GM18498 (cell line): ENCODE measurements around the gene REEP3.
"Not testable (repeated sequence)": the region's sequence is repeated elsewhere in the genome, so short reads cannot be mapped to it uniquely, and the experiment has no call there.

Experiments used
- ATAC-seq: cut with Tn5 transposase; IDR thresholded peaks from one replicate; pipeline ENCODE4 v1.9.1; 2021; ENCODE audit warnings: mild to moderate bottlenecking, moderate library complexity; ENCODE audit not compliant: unreplicated experiment

Gene REEP3

DNA sequence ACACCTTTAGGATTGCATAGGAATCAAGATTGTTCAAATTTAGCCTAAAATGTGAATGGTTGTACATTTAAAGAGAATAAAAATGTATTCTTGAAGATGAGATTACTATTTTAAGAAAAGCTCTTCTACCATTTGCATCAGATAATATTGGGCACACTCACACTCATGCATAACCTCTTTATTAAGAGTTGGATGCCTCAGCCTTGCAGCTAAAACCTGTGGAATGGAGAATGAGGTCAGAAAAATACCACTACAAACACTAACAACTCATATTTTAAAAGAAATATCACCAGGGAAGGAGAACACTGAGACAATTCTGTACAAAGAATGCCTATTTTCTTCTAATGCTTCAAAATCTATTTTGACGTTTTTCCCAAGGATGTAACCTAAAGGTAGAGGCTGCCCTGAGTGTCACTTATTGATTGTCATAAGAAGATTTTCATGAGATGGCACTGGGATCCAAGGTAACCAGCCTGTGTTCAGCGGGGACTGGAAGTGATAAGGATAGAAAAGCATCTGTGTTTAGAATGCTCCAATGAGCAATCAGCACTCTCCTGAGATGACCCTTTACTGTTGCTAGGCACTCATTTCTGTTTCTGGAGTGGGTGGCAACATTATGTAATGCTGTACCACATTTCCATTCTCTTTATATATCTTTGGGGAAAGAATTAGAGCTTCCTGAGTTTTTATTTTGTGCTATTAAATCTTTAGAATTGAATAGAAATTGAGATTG, 26.6 kb downstream of the REEP3 start:
- ATAC-seq: no peak

DNA sequence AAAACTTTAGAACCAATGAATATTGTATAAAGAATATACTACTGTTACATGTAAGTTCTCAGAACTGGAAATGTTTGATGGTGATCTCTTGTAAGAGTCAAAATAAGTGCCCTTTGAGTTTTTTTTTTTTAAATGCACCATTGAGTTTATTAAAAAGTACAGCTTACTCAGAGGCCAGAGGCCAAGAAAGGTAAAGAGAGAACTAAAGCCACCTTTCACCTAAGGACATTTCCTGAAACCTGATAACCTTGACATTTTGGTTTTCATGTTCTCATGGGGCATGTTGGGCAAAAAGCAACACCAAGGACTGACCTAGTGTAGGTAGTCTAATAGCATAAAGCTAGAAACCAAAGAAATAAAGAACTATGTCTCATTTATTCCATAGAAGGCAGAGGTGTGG, 27.7 kb downstream of the REEP3 start:
- ATAC-seq: no peak

DNA sequence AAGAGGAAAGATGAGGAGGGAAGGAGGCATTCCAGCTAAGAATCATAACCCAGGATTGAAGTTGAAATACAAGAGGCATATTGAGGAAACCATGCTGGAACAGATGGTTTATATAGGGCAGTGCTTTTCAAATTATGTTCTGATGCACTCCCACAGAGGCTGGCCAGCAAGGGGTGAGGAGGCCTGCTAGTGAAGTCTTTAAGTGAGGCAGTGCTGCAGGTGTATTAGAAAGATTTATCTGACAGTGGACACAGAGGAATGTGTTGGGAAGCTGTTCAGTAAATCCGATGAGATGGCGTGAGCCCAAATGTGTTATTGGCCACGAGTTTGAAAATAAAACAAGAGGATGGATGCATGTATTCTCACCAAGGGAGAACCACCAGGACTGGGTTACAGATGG, 28.6 kb downstream of the REEP3 start:
- no peak for ATAC-seq

DNA sequence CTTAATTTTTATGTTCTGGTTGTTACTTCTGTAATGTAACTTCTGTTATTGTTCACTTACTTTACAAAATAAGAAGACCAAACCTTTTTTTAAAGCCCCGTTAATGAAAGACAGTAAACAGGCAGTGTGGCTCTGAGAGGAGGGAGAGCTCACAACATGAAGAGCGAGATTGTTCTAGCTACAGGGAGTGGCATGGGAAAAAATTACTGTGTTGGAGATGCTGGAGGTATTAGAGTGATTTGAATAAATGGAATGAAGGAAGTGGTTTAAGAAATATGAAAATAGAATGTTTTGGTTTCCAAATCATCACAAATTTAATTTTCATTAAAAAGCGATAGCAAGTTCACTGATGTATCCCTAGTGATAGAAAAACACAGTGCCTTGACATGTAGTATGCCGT, 31.8 kb downstream of the REEP3 start:
- no peak for ATAC-seq

DNA sequence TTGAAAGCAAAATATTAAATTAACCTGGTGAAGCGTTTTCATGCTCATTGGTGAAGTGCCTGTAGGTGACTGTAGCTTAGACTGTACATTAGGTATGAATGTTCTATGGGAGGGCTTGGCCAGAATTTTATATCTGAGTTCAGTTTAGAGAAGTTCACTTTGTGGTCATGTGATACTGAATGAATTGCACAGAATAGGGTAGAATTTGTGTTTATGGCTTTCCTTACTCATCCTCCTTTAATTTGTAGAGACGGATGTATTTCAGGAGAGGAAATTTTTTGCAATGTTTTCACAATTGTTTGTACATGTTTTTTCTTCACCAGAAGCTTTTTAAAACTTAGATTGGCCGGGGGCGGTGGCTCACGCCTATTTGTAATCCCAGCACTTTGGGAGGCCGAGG, 32.3 kb downstream of the REEP3 start:
- no peak for ATAC-seq

DNA sequence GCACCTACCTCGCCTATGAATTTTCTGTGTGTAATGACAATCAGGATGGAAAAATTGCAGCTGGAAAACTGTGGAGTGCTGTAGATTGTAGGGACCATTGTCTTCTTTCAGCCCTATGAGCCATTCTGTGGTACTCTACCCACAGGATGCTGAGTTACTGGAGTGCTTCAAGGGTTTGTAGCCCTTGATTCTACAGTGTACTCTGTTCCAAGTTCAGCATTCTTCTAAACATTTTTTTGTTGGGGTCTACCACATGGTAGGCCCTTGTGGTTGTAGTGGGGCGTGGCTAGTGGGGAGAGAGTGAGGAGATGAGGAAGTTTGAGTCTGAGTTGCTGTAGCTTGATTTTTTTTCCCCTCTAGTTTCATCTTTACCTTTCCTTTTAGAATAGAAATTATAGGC, 33.5 kb downstream of the REEP3 start:
- peak; percentile 88 for ATAC-seq

DNA sequence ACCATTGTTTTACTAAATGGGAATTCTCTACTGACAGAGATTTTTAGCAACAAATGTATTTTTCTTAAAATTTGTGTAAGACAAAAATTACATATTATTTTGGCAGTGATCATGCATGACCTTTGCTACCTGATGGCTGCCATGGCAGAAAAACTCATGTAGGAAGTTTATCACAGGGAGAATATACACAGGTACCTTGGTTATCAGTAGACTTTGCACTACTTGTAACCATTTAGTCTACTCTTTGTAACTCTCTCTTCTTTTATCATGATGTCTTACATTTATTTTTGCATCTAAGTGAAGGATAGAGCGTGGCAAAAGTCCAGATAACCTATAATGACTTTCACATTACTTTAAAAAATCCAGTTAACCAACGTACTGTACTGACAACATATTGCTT, 34.1 kb downstream of the REEP3 start:
- no peak for ATAC-seq

DNA sequence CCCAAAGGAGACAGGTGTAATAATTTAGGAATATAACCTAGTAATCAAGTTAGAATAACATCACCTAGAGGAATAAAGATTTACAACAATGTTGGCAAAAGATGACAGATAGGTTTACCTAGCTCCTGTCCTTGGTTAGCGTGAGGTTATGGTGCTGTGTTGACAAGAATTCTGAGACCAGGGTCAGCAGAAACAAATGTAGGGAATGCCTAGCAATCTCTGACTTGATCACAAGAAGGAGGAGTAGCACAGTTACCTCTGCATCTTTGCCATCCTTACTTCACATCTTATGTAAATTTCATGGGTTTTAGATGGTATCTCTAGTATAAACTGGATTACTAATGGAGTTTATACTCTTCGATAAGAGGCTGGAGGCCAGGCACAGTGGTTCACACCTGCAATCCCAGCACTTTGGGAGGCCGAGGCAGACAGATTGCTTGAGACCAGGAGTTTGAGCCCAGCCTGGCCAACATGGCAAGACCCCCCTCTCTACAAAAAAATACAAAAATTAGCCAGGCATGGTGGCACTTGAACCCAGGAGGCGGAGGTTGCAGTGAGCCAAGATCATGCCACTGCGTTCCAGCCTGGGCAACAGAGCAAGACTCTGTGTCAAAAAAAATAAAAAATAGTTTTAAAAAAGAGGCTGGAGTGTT, 37.1 kb downstream of the REEP3 start:
- ATAC-seq: no peak

DNA sequence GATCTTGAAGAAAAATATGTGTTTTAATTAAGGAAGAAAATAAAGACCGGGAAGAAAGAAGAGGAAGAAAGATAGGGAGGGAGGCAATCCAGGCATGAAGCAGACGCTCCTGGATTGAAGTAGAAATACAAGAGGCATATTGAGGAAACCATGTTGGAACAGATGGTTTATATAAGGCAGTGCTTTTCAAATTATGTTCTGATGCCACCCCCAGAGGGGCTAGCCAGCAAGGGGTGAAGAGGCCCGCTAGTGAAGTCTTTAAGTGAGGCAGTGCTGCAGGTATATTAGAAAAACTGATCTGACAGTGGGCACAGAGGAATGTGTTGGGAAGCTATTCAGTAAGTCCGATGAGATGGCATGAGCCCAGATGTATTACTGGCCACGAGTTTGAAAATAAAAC, 40.1 kb downstream of the REEP3 start:
- no peak for ATAC-seq

DNA sequence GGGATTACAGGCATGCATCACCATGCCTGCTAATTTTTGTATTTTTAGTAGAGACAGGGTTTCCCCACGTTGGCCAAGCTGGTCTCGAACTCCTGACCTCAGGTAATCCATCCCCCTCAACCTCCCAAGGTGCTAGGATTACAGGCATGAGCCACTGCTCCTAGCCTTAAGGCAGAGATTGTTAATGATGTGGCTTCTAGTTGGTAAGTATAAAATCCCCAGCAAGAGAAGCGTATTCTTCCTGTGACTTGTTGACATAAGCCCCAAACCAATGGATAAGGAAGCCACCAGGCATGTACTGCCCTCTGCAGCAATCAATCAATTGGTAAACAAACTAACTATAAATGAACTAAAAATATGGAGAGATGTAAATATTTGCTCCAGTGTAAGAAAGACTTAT, 41.2 kb downstream of the REEP3 start:
- ATAC-seq: no peak

DNA sequence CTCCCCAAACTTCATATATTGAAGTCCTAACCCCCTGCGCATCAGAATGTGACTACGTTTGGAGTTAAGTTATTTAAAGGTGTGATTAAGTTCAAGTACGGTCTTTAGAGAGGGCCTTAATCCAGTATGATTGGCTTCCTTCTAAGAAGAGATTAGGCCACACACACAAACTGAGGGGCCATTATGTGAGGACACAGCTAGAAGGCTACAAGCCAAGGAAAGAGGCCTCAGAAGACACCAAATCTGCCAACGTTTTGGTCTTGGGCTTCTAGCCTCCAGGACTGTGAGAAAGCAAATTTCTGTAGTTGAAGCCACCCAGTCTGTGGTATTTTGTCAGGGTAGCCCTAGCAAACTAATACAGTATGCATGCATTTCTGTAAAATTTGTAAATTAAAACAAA, 41.7 kb downstream of the REEP3 start:
- no peak for ATAC-seq

DNA sequence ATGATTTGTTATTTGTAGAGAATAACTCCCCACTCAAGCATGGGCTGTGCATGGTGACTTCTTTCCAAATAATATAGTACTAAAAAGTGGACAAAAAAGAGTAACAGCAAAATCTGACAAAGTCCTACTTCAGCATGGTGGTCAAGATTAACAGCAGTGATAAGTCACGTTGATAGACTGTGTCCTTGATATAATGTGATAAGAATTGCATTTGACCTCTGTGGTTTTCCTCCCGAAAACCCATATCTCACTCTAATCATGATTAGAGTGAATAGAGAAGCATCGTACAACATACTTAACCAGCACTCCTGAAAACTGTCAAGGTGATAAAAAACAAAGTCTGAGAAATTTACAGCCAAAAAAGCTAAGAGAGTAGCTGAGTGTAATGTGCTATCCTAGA, 42.4 kb downstream of the REEP3 start:
- no peak for ATAC-seq

DNA sequence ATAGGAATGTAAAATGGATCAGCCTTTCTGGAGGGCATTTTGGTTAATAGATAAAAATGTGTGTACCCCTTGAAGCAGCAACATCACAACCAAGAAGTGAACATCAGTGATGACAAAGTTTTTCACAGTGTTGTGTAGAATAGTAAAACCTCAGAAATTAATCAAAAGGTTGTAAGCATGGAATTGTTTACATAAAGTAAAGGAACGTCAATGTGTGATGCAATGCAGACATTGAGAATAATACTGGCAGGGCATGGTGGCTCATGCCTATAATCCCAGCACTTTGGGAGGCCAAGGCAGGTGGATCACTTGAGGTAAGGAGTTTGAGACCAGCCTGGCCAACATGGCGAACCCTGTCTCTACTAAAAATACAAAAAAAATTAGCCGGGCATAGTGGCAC, 43.5 kb downstream of the REEP3 start:
- ATAC-seq: not testable (repeated sequence)

DNA sequence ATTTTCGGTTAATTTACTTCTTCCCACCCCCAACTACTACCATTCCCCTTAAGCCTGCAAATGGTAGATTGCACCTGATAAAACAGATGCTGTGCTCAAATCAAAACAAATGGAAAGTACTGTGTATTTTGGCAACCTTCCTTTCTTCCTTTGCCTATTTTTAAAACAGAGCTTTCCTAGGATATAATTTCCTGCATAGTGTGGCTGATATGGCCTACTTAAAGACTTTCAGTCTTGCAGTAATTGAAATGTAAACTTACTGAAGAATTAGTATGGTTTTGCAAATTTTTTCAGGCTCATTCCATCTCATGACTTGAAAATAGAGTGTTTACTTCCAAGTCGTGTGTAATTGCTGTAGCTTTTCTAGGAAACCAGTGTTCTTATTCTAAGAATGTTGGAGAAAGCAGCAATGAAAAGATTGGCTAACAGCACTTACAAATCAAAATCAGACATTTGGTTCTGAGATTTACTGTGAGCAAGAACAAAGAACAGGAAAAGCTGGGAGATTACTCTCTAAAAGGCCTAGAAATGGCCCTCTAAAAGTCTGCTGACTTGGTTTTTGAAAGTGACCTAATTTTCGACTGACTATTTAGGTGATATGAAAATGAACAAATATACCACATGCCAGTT, 52.0 kb downstream of the REEP3 start:
- no peak for ATAC-seq

DNA sequence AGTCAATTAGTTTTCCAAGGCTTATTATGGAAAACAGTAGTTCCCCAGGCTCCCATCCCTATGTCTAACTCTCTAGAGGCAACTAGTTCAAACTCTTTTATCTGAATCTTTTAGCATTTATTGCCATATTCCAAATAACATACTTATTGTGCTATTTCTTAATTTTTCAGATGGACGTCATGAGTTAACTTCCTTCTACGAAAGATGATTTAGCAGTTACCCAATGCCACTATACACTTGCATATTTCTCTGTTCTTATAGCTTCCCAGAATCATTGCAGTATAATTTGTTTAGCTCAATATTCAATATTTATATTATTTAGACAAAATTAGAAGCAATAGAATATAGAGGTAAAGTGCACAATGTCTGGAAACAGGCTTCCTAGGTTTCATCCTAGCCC, 52.8 kb downstream of the REEP3 start:
- no peak for ATAC-seq

DNA sequence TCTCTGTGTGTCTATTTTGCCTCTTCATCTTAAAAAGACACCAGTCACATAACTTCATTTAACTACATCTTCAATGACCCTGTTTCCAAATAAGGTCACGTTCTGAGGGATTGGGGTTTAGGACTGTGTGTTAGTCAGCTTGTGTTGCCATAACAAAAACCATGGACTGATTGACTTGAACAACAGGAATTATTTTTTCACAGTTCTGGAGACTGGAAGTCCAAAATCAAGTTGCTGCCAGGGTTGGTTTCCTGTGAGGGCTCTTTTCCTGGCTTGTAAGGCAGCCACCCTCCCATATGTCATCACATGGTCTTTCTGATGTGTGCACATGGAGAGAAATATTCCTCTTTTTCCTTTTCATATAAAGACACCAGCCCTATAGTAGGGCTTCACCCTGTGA, 55.3 kb downstream of the REEP3 start:
- ATAC-seq: no peak

DNA sequence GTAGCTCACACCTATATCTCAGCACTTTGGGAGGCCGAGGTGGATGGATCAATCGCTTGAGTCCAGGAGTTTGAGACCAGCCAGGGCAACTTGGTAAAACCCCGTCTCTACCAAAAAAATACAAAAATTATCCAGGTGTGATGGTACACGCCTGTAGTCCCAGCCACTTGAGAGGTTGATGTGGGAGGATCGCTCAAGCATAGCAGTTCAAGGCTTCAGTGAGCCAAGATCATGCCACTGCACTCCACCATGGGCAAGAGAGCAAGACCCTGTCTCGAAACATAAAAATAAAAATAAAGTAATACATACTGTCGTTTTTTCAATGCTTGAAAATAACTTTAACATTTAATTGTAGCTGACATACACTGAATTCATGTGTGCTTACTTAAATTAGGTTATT, 57.3 kb downstream of the REEP3 start:
- no peak for ATAC-seq

DNA sequence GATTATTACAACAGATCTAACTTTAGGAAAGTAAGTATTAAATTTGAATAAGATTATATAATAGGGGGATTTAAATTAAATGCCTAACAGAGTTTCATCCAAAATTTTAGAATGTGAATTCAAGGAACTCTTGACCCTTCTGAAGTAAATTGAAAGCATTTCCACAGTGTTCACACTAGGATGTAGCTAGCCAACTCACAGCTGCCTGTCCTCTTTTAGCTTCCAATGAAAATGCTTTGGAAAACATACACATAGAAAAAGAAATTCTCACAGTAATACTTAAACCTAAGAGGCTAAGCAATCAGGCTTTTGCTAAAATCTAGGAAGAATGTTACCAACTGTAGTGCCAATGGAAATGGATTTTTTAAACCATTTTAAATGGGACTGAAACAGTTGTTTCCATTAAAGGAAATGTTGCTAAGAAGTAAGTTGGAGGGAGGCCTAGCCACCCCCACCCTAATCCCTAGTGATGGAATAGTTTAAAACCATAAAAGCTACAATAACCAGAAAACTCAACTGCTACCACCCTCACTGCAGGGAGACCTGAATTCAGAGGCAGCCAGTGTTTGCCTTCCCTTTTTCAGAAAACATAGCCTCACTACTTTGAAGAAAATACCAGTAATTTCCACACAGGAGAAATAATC, 58.3 kb downstream of the REEP3 start:
- ATAC-seq: no peak

DNA sequence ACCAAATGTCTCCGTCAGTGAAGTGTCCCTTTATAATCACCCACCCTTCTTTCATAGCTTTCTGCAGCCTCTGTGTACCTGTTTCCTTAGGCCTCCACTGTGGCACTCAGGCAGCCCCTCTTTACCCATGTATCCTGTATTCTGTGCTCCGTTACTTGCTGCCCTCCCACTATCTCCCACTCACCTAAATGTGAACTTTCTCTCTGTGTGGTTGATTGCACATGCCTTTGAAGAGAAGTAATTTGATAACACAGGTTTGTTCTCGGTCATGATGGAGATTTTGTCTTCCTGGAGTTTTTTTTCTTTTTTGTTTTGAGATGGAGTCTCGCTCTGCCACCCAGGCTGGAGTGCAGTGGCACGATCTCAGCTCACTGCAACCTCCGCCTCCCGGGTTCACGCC, 61.5 kb downstream of the REEP3 start:
- no peak for ATAC-seq

DNA sequence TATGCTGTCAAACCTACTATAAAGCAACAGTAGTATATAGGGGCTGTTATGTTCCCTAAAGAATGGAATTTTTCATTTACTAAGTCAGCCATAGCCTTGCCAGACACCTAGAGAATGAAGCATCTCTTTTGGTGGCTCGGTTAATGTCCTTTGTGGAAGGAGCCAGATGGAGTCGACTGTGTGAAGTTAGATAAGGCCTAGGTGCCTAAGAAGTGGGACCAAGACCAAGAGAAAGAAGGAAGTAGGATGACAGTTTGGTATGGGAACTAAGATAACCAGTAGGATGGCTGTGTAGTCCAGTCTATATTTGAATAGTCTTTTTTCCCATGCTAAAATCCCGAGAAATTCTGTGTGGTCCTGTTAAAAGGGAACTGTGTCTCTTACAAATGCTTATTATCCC, 62.2 kb downstream of the REEP3 start:
- ATAC-seq: no peak

DNA sequence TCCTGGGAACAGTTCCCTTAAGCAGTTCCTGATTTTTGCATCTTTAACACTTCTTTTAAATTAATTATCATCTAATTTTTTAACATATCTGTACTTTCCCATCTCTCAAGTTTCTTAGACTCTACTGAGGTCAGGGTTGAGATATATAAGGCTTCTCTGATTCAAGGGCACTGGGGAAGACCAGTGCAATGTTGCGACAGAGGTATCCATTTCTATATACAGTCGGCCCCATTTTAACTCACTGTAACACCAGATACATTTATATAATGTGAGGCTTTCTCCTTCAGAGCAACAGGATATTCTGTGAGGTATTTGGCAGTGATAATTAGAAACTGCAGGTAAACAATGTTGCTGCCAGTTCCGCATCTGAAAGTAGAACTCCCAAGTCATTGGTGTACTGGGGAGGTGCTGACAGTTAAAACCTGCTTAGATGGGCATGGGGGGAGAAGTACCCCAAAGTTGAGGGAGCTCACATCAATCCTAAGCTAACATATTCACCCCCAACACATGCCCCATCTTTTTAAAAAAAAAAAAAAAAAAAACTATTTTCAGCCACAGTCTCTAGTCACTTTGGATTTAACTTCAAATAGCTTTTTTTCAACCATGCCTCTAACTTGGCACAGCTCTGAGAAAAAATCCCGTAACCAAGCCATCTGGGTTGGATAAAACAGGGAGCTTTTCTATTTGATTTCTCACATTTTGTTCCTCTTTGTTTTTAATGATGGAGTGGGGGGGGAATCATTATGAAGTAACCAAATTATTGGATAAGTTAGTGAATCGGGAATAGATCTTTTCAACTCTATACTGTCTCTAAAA, 62.9 kb downstream of the REEP3 start:
- no peak for ATAC-seq
